MCF 10A (cell line): Measurements from ENCODE around the gene CATSPERD. TPM values are rescaled to one million over a fixed set of nuclear protein-coding genes. Genes with fewer than 3 reads are reported as not detected.

Experiments
- BruUV-seq: library from RNA; stranded (reverse); fragments of 400-500 nt; replicated peaks from 2 replicates; lab custom pipeline; 2021; lab: Mats Ljungman, UMichigan
- CTCF ChIA-PET: fragments of 300-600 bp; sonication (Branson Sonifier 250); formaldehyde crosslinking; extraction: SDS; loops from one replicate; lab custom pipeline; 2021; ENCODE audit warnings: antibody characterized with exemption, inconsistent platforms; lab: Yijun Ruan, JAX
- POLR2A ChIA-PET: fragments of 300-600, 350-650 bp; sonication (Branson Sonifier 250); formaldehyde crosslinking; extraction: SDS; loops from one replicate; lab custom pipeline; 2020; ENCODE audit warnings: antibody characterized with exemption, inconsistent platforms; lab: Yijun Ruan, JAX
- DNase-seq: peaks from one replicate; pipeline ENCODE4 v3.0.0-alpha.2; 2018; ENCODE audit not compliant: unreplicated experiment
- H3K27ac Mint-ChIP-seq: one replicate; pipeline ENCODE4 v1.8.0; 2022; ENCODE audit warnings: mild to moderate bottlenecking, low read depth, mixed read lengths; ENCODE audit not compliant: unreplicated experiment
- H3K27me3 Mint-ChIP-seq: one replicate; pipeline ENCODE4 v1.8.0; 2022; ENCODE audit warnings: mixed read lengths; ENCODE audit not compliant: insufficient read depth, unreplicated experiment
- H3K36me3 Mint-ChIP-seq: one replicate; pipeline ENCODE4 v1.8.0; 2022; ENCODE audit warnings: mild to moderate bottlenecking, moderate library complexity, mixed read lengths; ENCODE audit not compliant: insufficient read depth, unreplicated experiment
- H3K4me1 Mint-ChIP-seq: one replicate; pipeline ENCODE4 v1.8.0; 2022; ENCODE audit warnings: mixed read lengths; ENCODE audit not compliant: insufficient read depth, unreplicated experiment
- H3K4me3 Mint-ChIP-seq: one replicate; pipeline ENCODE4 v1.8.0; 2022; ENCODE audit warnings: mild to moderate bottlenecking, moderate library complexity, mixed read lengths; ENCODE audit not compliant: unreplicated experiment
- H3K9me3 Mint-ChIP-seq: one replicate; pipeline ENCODE4 v1.8.0; 2022; ENCODE audit warnings: mixed read lengths; ENCODE audit not compliant: unreplicated experiment
- CTCF ChIP-seq: fragments of 200-600 bp; IDR thresholded peaks from one replicate; pipeline ENCODE4 v1.8.0; 2022; ENCODE audit warnings: antibody characterized with exemption, mild to moderate bottlenecking; ENCODE audit not compliant: unreplicated experiment
- intact Hi-C: fragments of 100-400 bp; cut with micrococcal nuclease; formaldehyde crosslinking; loops from 2 replicates; pipeline ENCODE4 v1.14.1; 2022
- total RNA-seq: library from RNA; stranded (reverse); gene quantifications from 2 replicates; pipeline ENCODE4 v1.2.3, GENCODE V29; 2022

Gene CATSPERD
- total RNA-seq, 1 experiment from 2014 or later, result not detected

- H3K9me3 Mint-ChIP-seq, result no peaks in the 10 kb centered on the region
- no peak for DNase-seq
- H3K4me3 Mint-ChIP-seq, result no peak overlapping the region
- peaks cover 21% of the 10 kb centered on the region for H3K4me1 Mint-ChIP-seq
- intact Hi-C loops, result no loop called here
- ChIA-PET POLR2A (no interaction called here), CTCF (no interaction called here)
- BruUV-seq, result no TSS peak
- H3K27me3 Mint-ChIP-seq, result no peaks in the 10 kb centered on the region
- H3K27ac Mint-ChIP-seq, result no peak overlapping the region
- TF ChIP-seq CTCF, result no peak
- H3K36me3 Mint-ChIP-seq, result peaks cover 8% of the 10 kb centered on the region
Measured at GRCh38 chr19:5684694-5685430, 35.6 kb upstream of the CATSPERD start.

- no peak for TF ChIP-seq CTCF
- Mint-ChIP-seq H3K27ac (no peak overlapping the region), H3K4me1 (peaks cover 18% of the 10 kb centered on the region), H3K4me3 (peak overlapping the region; percentile 73), H3K9me3 (no peaks in the 10 kb centered on the region), H3K36me3 (peaks cover 22% of the 10 kb centered on the region), H3K27me3 (no peaks in the 10 kb centered on the region)
- no peak for DNase-seq
- CTCF ChIA-PET, result interaction anchor here (0.6 to 2.1 kb wide), 4 partner anchors 9 to 108 kb away, joined by 3 to 8 read pairs (median 3); no protein-coding TSS in a partner anchor
- POLR2A ChIA-PET, result interaction anchor here (0.9 to 3.1 kb wide), 5 partner anchors 13 to 71 kb away, joined by 3 to 34 read pairs (median 4); partner anchors contain the start of genes CATSPERD, LONP1, SAFB and SAFB2
- no TSS peak for BruUV-seq
- intact Hi-C loops, result no loop called here
Measured at GRCh38 chr19:5686326-5686646, 34.2 kb upstream of the CATSPERD start.

- BruUV-seq, result no TSS peak
- Mint-ChIP-seq H3K4me3 (peak overlapping the region; percentile 73), H3K27me3 (no peaks in the 10 kb centered on the region), H3K27ac (no peak overlapping the region), H3K9me3 (no peaks in the 10 kb centered on the region), H3K4me1 (peaks cover 13% of the 10 kb centered on the region), H3K36me3 (peaks cover 27% of the 10 kb centered on the region)
- ChIA-PET CTCF (interaction anchor here (0.6 to 2.1 kb wide), 15 partner anchors 9 to 1365 kb away, joined by 3 to 8 read pairs (median 3); partner anchors contain the start of genes CATSPERD and LONP1), POLR2A (interaction anchor here (0.5 to 3.1 kb wide), 7 partner anchors 13 to 904 kb away, joined by 3 to 34 read pairs (median 4); partner anchors contain the start of genes CATSPERD, LONP1, SAFB and SAFB2)
- TF ChIP-seq CTCF, result peak; percentile 81
- intact Hi-C loops, result no loop called here
- peak; percentile 97 for DNase-seq
Measured at GRCh38 chr19:5686647-5687359, 33.6 kb upstream of the CATSPERD start.
